Measurements from ENCODE around the gene RGP1.

Gene RGP1

DNA sequence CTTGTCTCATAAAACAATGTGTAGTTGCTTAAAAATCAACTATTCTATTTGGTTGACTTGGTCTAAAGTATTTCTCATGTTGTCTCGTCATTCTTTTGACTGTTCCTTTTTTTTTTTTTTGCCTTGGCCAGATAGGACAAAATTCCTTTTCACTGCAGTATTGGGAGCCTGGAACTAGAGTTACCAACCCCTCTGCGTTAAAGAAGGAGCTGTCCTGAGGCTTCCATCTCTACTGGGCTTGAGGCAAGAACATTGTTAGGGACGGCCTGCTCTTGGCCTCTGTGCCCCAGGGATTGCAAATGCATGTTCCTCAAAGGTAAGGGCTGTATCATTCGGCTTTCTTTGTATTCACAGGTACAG lies 40.9 kb downstream of the RGP1 start:
- Histone ChIP-seq H3K4me3 (IDR thresholded peaks at IDR 0.05; ENCODE audit: insufficient read depth, low read depth, low read length) (no peak overlapping the region), H3K27ac (peak overlapping the region; percentile 38; the same call in 1 of the 2 replicates), H3K9ac (peak overlapping the region; percentile 5; the same call in 1 of the 2 replicates), H3K4me2 (peak overlapping the region; percentile 12; the same call in 1 of the 2 replicates), H3K27me3 (ENCODE audit: insufficient read depth, low read depth) (no peaks in the 10 kb centered on the region), H3K79me2 (ENCODE audit: insufficient read depth, low read depth) (no peaks in the 10 kb centered on the region), H2AFZ (ENCODE audit: low read depth) (no peak overlapping the region), H4K20me1 (ENCODE audit: insufficient read depth) (no peaks in the 10 kb centered on the region), H3K36me3 (ENCODE audit: insufficient read depth) (no peaks in the 10 kb centered on the region), H3K4me1 (ENCODE audit: low read depth, poor library complexity, severe bottlenecking) (peaks cover 21% of the 10 kb centered on the region)
- TF ChIP-seq, protein P1, sequence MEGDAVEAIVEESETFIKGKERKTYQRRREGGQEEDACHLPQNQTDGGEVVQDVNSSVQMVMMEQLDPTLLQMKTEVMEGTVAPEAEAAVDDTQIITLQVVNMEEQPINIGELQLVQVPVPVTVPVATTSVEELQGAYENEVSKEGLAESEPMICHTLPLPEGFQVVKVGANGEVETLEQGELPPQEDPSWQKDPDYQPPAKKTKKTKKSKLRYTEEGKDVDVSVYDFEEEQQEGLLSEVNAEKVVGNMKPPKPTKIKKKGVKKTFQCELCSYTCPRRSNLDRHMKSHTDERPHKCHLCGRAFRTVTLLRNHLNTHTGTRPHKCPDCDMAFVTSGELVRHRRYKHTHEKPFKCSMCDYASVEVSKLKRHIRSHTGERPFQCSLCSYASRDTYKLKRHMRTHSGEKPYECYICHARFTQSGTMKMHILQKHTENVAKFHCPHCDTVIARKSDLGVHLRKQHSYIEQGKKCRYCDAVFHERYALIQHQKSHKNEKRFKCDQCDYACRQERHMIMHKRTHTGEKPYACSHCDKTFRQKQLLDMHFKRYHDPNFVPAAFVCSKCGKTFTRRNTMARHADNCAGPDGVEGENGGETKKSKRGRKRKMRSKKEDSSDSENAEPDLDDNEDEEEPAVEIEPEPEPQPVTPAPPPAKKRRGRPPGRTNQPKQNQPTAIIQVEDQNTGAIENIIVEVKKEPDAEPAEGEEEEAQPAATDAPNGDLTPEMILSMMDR (conservative IDR thresholded peaks at IDR 0.05; ENCODE audit: low read depth, low read length), result no peak

- H3K27me3 ChIP-seq (ENCODE audit: insufficient read depth, low read depth), result no peaks in the 10 kb centered on the region
- no peaks in the 10 kb centered on the region for H4K20me1 ChIP-seq (ENCODE audit: insufficient read depth)
- no peaks in the 10 kb centered on the region for H3K79me2 ChIP-seq (ENCODE audit: insufficient read depth, low read depth)
- H3K36me3 ChIP-seq (ENCODE audit: insufficient read depth), result no peaks in the 10 kb centered on the region
- no peak overlapping the region for H3K4me3 ChIP-seq (IDR thresholded peaks at IDR 0.05; ENCODE audit: insufficient read depth, low read depth, low read length)
- no peak overlapping the region for H2AFZ ChIP-seq (ENCODE audit: low read depth)
- TF ChIP-seq, protein P1 (conservative IDR thresholded peaks at IDR 0.05; ENCODE audit: low read depth, low read length), result peak; percentile 85
- H3K4me1 ChIP-seq (ENCODE audit: low read depth, poor library complexity, severe bottlenecking), result peaks cover 21% of the 10 kb centered on the region
- no peak overlapping the region for H3K9ac ChIP-seq
- H3K4me2 ChIP-seq, result peak overlapping the region; percentile 12; the same call in 1 of the 2 replicates
- 0 out of 2 replicates have a peak overlapping the region, but pooled peaks have one; percentile 38 for H3K27ac ChIP-seq
Measured at GRCh38 chr9:35790385-35791296, 41.6 kb downstream of the RGP1 start.

DNA sequence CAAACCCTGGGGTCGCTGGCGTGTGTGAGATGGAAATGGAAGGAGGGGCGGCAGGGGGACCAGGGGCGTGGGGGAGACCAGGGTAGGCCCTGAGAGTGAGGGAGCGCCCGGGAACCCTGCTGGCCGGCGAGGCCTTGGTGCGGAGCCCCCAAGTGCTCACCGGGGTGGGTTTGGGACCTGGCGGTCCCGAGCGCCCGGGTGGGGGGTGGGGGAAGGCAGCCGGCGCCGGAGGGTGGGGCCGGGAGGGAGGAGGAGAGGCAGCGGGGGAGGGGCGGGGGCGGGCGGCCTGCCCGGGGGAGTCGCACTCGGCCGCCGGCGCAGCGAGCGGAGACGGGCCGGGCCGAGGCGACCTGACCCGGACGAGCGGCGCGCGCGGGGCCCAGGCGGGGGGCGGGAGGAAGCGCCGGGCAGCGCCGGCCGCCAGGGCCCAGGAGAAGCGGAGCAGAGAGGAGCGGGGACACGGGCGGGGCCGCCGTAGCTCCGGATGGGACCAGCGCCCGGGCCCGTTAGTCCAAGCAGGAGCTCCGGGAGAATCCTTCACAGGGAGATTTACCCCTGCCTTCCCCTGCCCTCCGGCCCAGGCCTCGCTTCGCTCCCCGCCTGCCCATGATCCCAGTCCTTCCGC lies 42.3 kb downstream of the RGP1 start, which contains the start of gene NPR2:
Gene NPR2, plus strand, starts transcription at position 295 of the 625 bp plus-strand sequence. CDS start 818 bp downstream, outside the sequence.
- Histone ChIP-seq H3K27me3 (ENCODE audit: insufficient read depth, low read depth) (no peaks in the 10 kb centered on the region), H2AFZ (ENCODE audit: low read depth) (no peak within 1 kb of the TSS)

DNA sequence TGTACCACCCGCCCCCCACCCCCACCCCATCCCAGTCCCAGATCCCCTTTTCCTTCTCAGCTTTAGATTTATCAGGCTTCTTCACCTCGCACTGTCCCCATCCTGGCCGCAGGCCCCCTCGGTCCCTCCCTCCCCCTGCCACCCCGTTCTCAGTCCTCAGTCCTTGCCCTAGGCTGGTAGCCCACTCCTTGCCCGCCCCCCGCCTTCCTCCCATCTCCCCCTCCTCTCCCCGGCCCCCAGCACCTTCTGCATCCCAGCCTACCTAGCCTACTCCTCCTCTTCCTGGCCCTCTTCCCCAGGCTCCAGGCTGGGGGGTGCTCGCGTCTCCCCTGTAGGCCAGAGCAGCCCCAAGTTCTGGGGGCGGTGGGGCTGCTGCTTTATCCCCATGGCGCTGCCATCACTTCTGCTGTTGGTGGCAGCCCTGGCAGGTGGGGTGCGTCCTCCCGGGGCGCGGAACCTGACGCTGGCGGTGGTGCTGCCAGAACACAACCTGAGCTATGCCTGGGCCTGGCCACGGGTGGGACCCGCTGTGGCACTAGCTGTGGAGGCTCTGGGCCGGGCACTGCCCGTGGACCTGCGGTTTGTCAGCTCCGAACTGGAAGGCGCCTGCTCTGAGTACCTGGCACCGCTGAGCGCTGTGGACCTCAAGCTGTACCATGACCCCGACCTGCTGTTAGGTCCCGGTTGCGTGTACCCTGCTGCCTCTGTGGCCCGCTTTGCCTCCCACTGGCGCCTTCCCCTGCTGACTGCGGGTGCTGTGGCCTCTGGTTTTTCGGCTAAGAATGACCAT lies 43.1 kb downstream of the RGP1 start:
- Histone ChIP-seq H3K79me2 (ENCODE audit: insufficient read depth, low read depth) (no peaks in the 10 kb centered on the region), H4K20me1 (ENCODE audit: insufficient read depth) (no peaks in the 10 kb centered on the region), H3K4me1 (ENCODE audit: low read depth, poor library complexity, severe bottlenecking) (peaks cover 26% of the 10 kb centered on the region), H3K4me3 (IDR thresholded peaks at IDR 0.05; ENCODE audit: insufficient read depth, low read depth, low read length) (no peak overlapping the region), H2AFZ (ENCODE audit: low read depth) (no peak overlapping the region), H3K9ac (no peak overlapping the region), H3K36me3 (ENCODE audit: insufficient read depth) (no peaks in the 10 kb centered on the region), H3K27me3 (ENCODE audit: insufficient read depth, low read depth) (no peaks in the 10 kb centered on the region), H3K4me2 (no peak overlapping the region), H3K27ac (no peak overlapping the region)
- TF ChIP-seq, protein P1 (conservative IDR thresholded peaks at IDR 0.05; ENCODE audit: low read depth, low read length), result no peak

More for the DNA sequence above, 42.3 kb downstream of the RGP1 start, which contains the start of gene NPR2:
- H3K79me2 ChIP-seq (ENCODE audit: insufficient read depth, low read depth), result no peaks in the 10 kb centered on the region
- H4K20me1 ChIP-seq (ENCODE audit: insufficient read depth), result no peaks in the 10 kb centered on the region
- no peak within 1 kb of the TSS for H3K27ac ChIP-seq
- TF ChIP-seq, protein P1 (conservative IDR thresholded peaks at IDR 0.05; ENCODE audit: low read depth, low read length), result no peak
- H3K4me2 ChIP-seq, result no peak within 1 kb of the TSS
- H3K9ac ChIP-seq, result no peak within 1 kb of the TSS
- no peaks in the 10 kb centered on the region for H3K36me3 ChIP-seq (ENCODE audit: insufficient read depth)
- H3K4me3 ChIP-seq (IDR thresholded peaks at IDR 0.05; ENCODE audit: insufficient read depth, low read depth, low read length), result no peak within 1 kb of the TSS
- peaks cover 21% of the 10 kb centered on the region for H3K4me1 ChIP-seq (ENCODE audit: low read depth, poor library complexity, severe bottlenecking)

All from KMS-11 (cell line).